Transverse colon (tissue), 4 donors: Measurements from ENCODE around the gene BTN3A1. TPM values are rescaled to one million over a fixed set of nuclear protein-coding genes. Genes with fewer than 3 reads are reported as not detected.
A peak's percentile ranks its signal among the peaks of the same experiment; 100 is the strongest.
"Not testable (repeated sequence)": the region's sequence is repeated elsewhere in the genome, so short reads cannot be mapped to it uniquely, and the experiment has no call there.

Experiments used
- DNase-seq: peaks from one replicate; pipeline ENCODE4 v3.0.0-alpha.2; 2019
- H3K27ac ChIP-seq, 4 donors: fragments of 200-600 bp; sonication (generic); 2 replicates each; pipeline ENCODE4 v1.5.1; 2016 to 2018; ENCODE audit warnings: inconsistent platforms in 4 of 4
- H3K27me3 ChIP-seq: fragments of 200-600 bp; sonication (generic); 2 replicates; pipeline ENCODE4 v1.5.1; 2017; ENCODE audit warnings: inconsistent platforms
- H3K36me3 ChIP-seq, 4 donors: fragments of 200-600 bp; sonication (generic); 2 replicates each; pipeline ENCODE4 v1.5.1; 2017 to 2019; ENCODE audit warnings: inconsistent platforms in 4 of 4
- H3K4me1 ChIP-seq, 4 donors: fragments of 200-600 bp; sonication (generic); 2 replicates each; pipeline ENCODE4 v1.5.1; 2017 to 2020; ENCODE audit warnings: inconsistent platforms in 4 of 4
- H3K4me3 ChIP-seq, 4 donors: fragments of 200-600 bp; sonication (generic); 1 replicate in 1 of 4; 2 replicates in 3 of 4; pipeline versions ENCODE4 v1.5.1 to v1.6.1; 2017 to 2019; ENCODE audit warnings: inconsistent platforms in 4 of 4
- H3K9me3 ChIP-seq, 2 donors: fragments of 200-600 bp; sonication (generic); 2 replicates each; pipeline ENCODE4 v1.5.1; 2017 to 2019; ENCODE audit warnings: inconsistent platforms in 2 of 2
- CTCF ChIP-seq, 5 experiments: fragments of 200-600 bp in 3 of 5; fragments of 450-650 bp in 2 of 5; sonication (generic) in 3 of 5; IDR thresholded peaks; 1 replicate in 2 of 5; 2 replicates in 3 of 5; pipeline ENCODE4 v1.5.1; 2016 to 2017; ENCODE audit warnings: antibody characterized with exemption in 5 of 5, inconsistent platforms in 3 of 5, mild to moderate bottlenecking in 2 of 5, moderate library complexity in 1 of 5
- EP300 ChIP-seq: sonication (generic); formaldehyde crosslinking; IDR thresholded peaks from one replicate; pipeline ENCODE4 v1.6.1; 2017; ENCODE audit warnings: antibody characterized with exemption, low read depth
- POLR2A ChIP-seq: fragments of 450-650 bp; IDR thresholded peaks from one replicate; pipeline ENCODE4 v1.6.1; 2016; ENCODE audit warnings: antibody characterized with exemption, mild to moderate bottlenecking, moderate library complexity
- POLR2AphosphoS5 ChIP-seq, 3 donors: sonication (generic); formaldehyde crosslinking; IDR thresholded peaks; one replicate each; pipeline ENCODE4 v1.6.1; 2016; ENCODE audit warnings: antibody characterized with exemption in 3 of 3
- WGBS, 2 donors: methylation state at CpG; one replicate each; pipeline ENCODE4 v1.1.5; 2018; ENCODE audit warnings: low coverage in 1 of 2; 5-methylcytosine and 5-hydroxymethylcytosine counted together
- in situ Hi-C, 4 donors: fragments of 200-750 bp; cut with MboI; loops; one replicate each; pipeline versions ENCODE4 v1.15.0 to v1.15.1; 2017; ENCODE audit warnings: low sequenced_read_pairs in 3 of 4, low pct_ligation_motif_present in 1 of 4, low pct_unique_long_range_greater_than_20kb in 1 of 4
- intact Hi-C: fragments of 100-400 bp; cut with DNase I; formaldehyde crosslinking; loops from one replicate; pipeline ENCODE4 v1.15.1; 2023; ENCODE audit warnings: low total_unique reads
- total RNA-seq, 4 donors: library from RNA; depleted of rRNA; stranded (reverse); fragments of >200 nt; gene quantifications; one replicate each; pipeline ENCODE4 v1.1.0, GENCODE V29; 2016

The BTN3A1 gene
- total RNA-seq, 4 donors from 2014 or later: 15.7 to 43.2 (median 20.4) TPM

- H3K36me3 ChIP-seq: peaks cover 0 to 5% (median 0%) of the 10 kb centered on the region in 4 donors
- intact Hi-C loops: no loop called here
- TF ChIP-seq CTCF (IDR thresholded peaks at IDR 0.05) (no peak), EP300 (no peak), POLR2AphosphoS5 (IDR thresholded peaks at IDR 0.05) (no peak), POLR2A (no peak)
- H3K4me1 ChIP-seq: peaks cover 21 to 26% (median 23%) of the 10 kb centered on the region in 4 donors
- H3K9me3 ChIP-seq: no peaks in the 10 kb centered on the region
- DNase-seq: no peak
- 82 to 92% methylated on average over 3 of the region's 3 CpGs for WGBS, 2 donors
- H3K4me3 ChIP-seq: no peak overlapping the region
- in situ Hi-C loops: loop anchor here in 1 of 4 donors (25.0 kb wide), 1 partner anchor 93 kb away; the partner anchor contains the start of gene BTN3A2
- no peak overlapping the region for H3K27ac ChIP-seq
- H3K27me3 ChIP-seq: no peaks in the 10 kb centered on the region
Observed at GRCh38 chr6:26455357-26455970, 53.4 kb downstream of the BTN3A1 start.

GRCh38 chr6:26457264-26457805 is 55.3 kb downstream of the BTN3A1 start:
- peak; percentile 22 for DNase-seq
- in situ Hi-C loops (loop anchor here in 1 of 4 donors (25.0 kb wide), 1 partner anchor 95 kb away; the partner anchor contains the start of gene BTN3A2), intact Hi-C loops (no loop called here)
- TF ChIP-seq POLR2AphosphoS5 (IDR thresholded peaks at IDR 0.05) (no peak), POLR2A (no peak)
- Histone ChIP-seq H3K27ac (peak overlapping the region; percentile 95 to 98 (median 98)), H3K36me3 (peaks cover 0 to 8% (median 2%) of the 10 kb centered on the region in 4 donors), H3K9me3 (no peaks in the 10 kb centered on the region), H3K27me3 (no peaks in the 10 kb centered on the region), H3K4me1 (peaks cover 28 to 45% (median 34%) of the 10 kb centered on the region in 4 donors), H3K4me3 (peak overlapping the region in 3 of 4 donors; percentile 79 to 98 (median 96))
- 24 to 60% methylated on average over 1 to 9 of the region's 9 CpGs for WGBS, 2 donors

- peaks cover 28 to 48% (median 34%) of the 10 kb centered on the region in 4 donors for H3K4me1 ChIP-seq
- H3K4me3 ChIP-seq: peak within 1 kb of the TSS; percentile 79 to 98 (median 96)
- H3K9me3 ChIP-seq: no peaks in the 10 kb centered on the region
- 1% methylated on average over 22 to 31 of the region's 31 CpGs for WGBS, 2 donors
- TF ChIP-seq CTCF (IDR thresholded peaks at IDR 0.05) (no peak), POLR2AphosphoS5 (IDR thresholded peaks at IDR 0.05) (peak; percentile 31 to 72 (median 62)), EP300 (no peak), POLR2A (peak; percentile 63)
- in situ Hi-C loops: loop anchor here in 1 of 4 donors (25.0 kb wide), 1 partner anchor 96 kb away; the partner anchor contains the start of gene BTN3A2
- no peaks in the 10 kb centered on the region for H3K27me3 ChIP-seq
- intact Hi-C loops: no loop called here
- H3K36me3 ChIP-seq: peaks cover 0 to 12% (median 6%) of the 10 kb centered on the region in 4 donors
- peak; percentile 81 for DNase-seq
- peak within 1 kb of the TSS; percentile 95 to 98 (median 98) for H3K27ac ChIP-seq
Observed at GRCh38 chr6:26457806-26458688, 56.0 kb downstream of the BTN3A1 start, which contains the start of gene BTN2A1. TSS of gene BTN2A1 (plus strand) at chr6:26457955. CDS start at chr6:26458637, 682 bp downstream.

- Histone ChIP-seq H3K27ac (peak overlapping the region in 2 of 4 donors; percentile 98), H3K27me3 (no peaks in the 10 kb centered on the region), H3K4me3 (peak overlapping the region in 2 of 4 donors; percentile 79 to 98), H3K4me1 (peaks cover 28 to 48% (median 34%) of the 10 kb centered on the region in 4 donors), H3K9me3 (no peaks in the 10 kb centered on the region), H3K36me3 (peaks cover 0 to 24% (median 12%) of the 10 kb centered on the region in 4 donors)
- no peak for DNase-seq
- intact Hi-C loops: no loop called here
- WGBS, 2 donors: 82 to 84% methylated on average over 8 to 16 of the region's 16 CpGs
- in situ Hi-C loops: loop anchor here in 1 of 4 donors (25.0 kb wide), 1 partner anchor 97 kb away; the partner anchor contains the start of gene BTN3A2
- no peak for TF ChIP-seq CTCF (IDR thresholded peaks at IDR 0.05)
- TF ChIP-seq POLR2AphosphoS5 (IDR thresholded peaks at IDR 0.05): no peak
- no peak for TF ChIP-seq POLR2A
- TF ChIP-seq EP300: no peak
Observed at GRCh38 chr6:26459023-26459810, 57.1 kb downstream of the BTN3A1 start.

GRCh38 chr6:26461353-26461752 is 59.3 kb downstream of the BTN3A1 start:
- Histone ChIP-seq H3K36me3 (peaks cover 0 to 45% (median 22%) of the 10 kb centered on the region in 4 donors), H3K4me3 (peak overlapping the region in 1 of 4 donors; percentile 15), H3K4me1 (peaks cover 28 to 48% (median 34%) of the 10 kb centered on the region in 4 donors)
- in situ Hi-C loops: loop anchor here in 1 of 4 donors (25.0 kb wide), 1 partner anchor 99 kb away; the partner anchor contains the start of gene BTN3A2
- intact Hi-C loops, DNase-seq, H3K27me3 ChIP-seq, H3K27ac ChIP-seq, H3K9me3 ChIP-seq: not testable (repeated sequence)
- 75 to 90% methylated on average over 5 of the region's 5 CpGs for WGBS, 2 donors
